ENCODE results near the gene ANKRD22.

Gene ANKRD22

GRCh38 chr10:88793712-88794299, 57.8 kb downstream of the ANKRD22 start:
- peak overlapping the region in 1 of 2 donors; percentile 54 for H3K27ac Mint-ChIP-seq
- no peaks in the 10 kb centered on the region for H3K9me3 Mint-ChIP-seq
- ATAC-seq (replicated peaks) (peak; percentile 81), DNase-seq (no peak)
- H3K36me3 Mint-ChIP-seq (ENCODE audit: insufficient read depth), result peaks cover 4% of the 10 kb centered on the region
- no peaks in the 10 kb centered on the region for H3K27me3 Mint-ChIP-seq
- H3K4me1 Mint-ChIP-seq (ENCODE audit: low read depth in 2 of 2), result peaks cover 9 to 10% of the 10 kb centered on the region in 2 donors
- H3K4me3 Mint-ChIP-seq, result peak overlapping the region in 1 of 2 donors; percentile 11

GRCh38 chr10:88792661-88793060, 59.0 kb downstream of the ANKRD22 start:
- Mint-ChIP-seq H3K27ac (peak overlapping the region; percentile 17 to 69), H3K27me3 (no peaks in the 10 kb centered on the region), H3K9me3 (no peaks in the 10 kb centered on the region), H3K36me3 (ENCODE audit: insufficient read depth) (peaks cover 4% of the 10 kb centered on the region), H3K4me3 (no peak overlapping the region), H3K4me1 (ENCODE audit: low read depth in 2 of 2) (peaks cover 9 to 10% of the 10 kb centered on the region in 2 donors)
- DNase-seq (no peak), ATAC-seq (replicated peaks) (peak; percentile 75)

GRCh38 chr10:88791924-88792323, 59.7 kb downstream of the ANKRD22 start:
- Mint-ChIP-seq H3K4me3 (no peak overlapping the region), H3K27me3 (no peaks in the 10 kb centered on the region), H3K27ac (no peak overlapping the region), H3K4me1 (ENCODE audit: low read depth in 2 of 2) (peaks cover 9 to 10% of the 10 kb centered on the region in 2 donors), H3K36me3 (ENCODE audit: insufficient read depth) (peaks cover 4% of the 10 kb centered on the region), H3K9me3 (no peaks in the 10 kb centered on the region)
- ATAC-seq (replicated peaks) (no peak), DNase-seq (no peak)

- ATAC-seq (replicated peaks) (no peak), DNase-seq (no peak)
- Mint-ChIP-seq H3K4me3 (no peak overlapping the region), H3K9me3 (no peaks in the 10 kb centered on the region), H3K4me1 (ENCODE audit: low read depth in 2 of 2) (peaks cover 6 to 7% of the 10 kb centered on the region in 2 donors), H3K27me3 (no peaks in the 10 kb centered on the region), H3K27ac (no peak overlapping the region), H3K36me3 (ENCODE audit: insufficient read depth) (peaks cover under 1% of the 10 kb centered on the region)
These were observed 62.7 kb downstream of the ANKRD22 start for GRCh38 chr10:88788924-88789323.

GRCh38 chr10:88787463-88787862, 64.2 kb downstream of the ANKRD22 start:
- H3K4me3 Mint-ChIP-seq, result no peak overlapping the region
- H3K36me3 Mint-ChIP-seq (ENCODE audit: insufficient read depth), result no peaks in the 10 kb centered on the region
- H3K4me1 Mint-ChIP-seq (ENCODE audit: low read depth in 2 of 2), result peaks cover under 1 to 7% of the 10 kb centered on the region in 2 donors
- H3K27me3 Mint-ChIP-seq, result peaks cover 0 to 4% of the 10 kb centered on the region in 2 donors
- no peaks in the 10 kb centered on the region for H3K9me3 Mint-ChIP-seq
- no peak overlapping the region for H3K27ac Mint-ChIP-seq
- ATAC-seq (replicated peaks) (no peak), DNase-seq (no peak)

GRCh38 chr10:88786032-88786770, 65.4 kb downstream of the ANKRD22 start:
- Mint-ChIP-seq H3K9me3 (no peaks in the 10 kb centered on the region), H3K27me3 (peaks cover 0 to 4% of the 10 kb centered on the region in 2 donors), H3K4me3 (no peak overlapping the region), H3K4me1 (ENCODE audit: low read depth in 2 of 2) (peaks cover 0 to 7% of the 10 kb centered on the region in 2 donors), H3K36me3 (ENCODE audit: insufficient read depth) (no peaks in the 10 kb centered on the region), H3K27ac (no peak overlapping the region)
- no peak for DNase-seq
- no peak for ATAC-seq (replicated peaks)

- ATAC-seq (replicated peaks) (no peak), DNase-seq (no peak)
- peaks cover 0 to 4% of the 10 kb centered on the region in 2 donors for H3K27me3 Mint-ChIP-seq
- H3K27ac Mint-ChIP-seq, result no peak overlapping the region
- H3K36me3 Mint-ChIP-seq (ENCODE audit: insufficient read depth), result no peaks in the 10 kb centered on the region
- no peaks in the 10 kb centered on the region for H3K9me3 Mint-ChIP-seq
- H3K4me3 Mint-ChIP-seq, result no peak overlapping the region
- H3K4me1 Mint-ChIP-seq (ENCODE audit: low read depth in 2 of 2), result peaks cover 0 to 7% of the 10 kb centered on the region in 2 donors
These were observed 67.9 kb downstream of the ANKRD22 start for GRCh38 chr10:88783724-88784123.

GRCh38 chr10:88782222-88782621, 69.4 kb downstream of the ANKRD22 start:
- no peaks in the 10 kb centered on the region for H3K9me3 Mint-ChIP-seq
- ATAC-seq (replicated peaks), result no peak
- DNase-seq, result no peak
- H3K36me3 Mint-ChIP-seq (ENCODE audit: insufficient read depth), result no peaks in the 10 kb centered on the region
- peaks cover 0 to 7% of the 10 kb centered on the region in 2 donors for H3K4me1 Mint-ChIP-seq (ENCODE audit: low read depth in 2 of 2)
- peaks cover 4 to 7% of the 10 kb centered on the region in 2 donors for H3K27me3 Mint-ChIP-seq
- no peak overlapping the region for H3K4me3 Mint-ChIP-seq
- H3K27ac Mint-ChIP-seq, result no peak overlapping the region

- ATAC-seq (replicated peaks) (no peak), DNase-seq (no peak)
- no peak overlapping the region for H3K4me3 Mint-ChIP-seq
- H3K4me1 Mint-ChIP-seq (ENCODE audit: low read depth in 2 of 2), result peaks cover 0 to 7% of the 10 kb centered on the region in 2 donors
- H3K9me3 Mint-ChIP-seq, result no peaks in the 10 kb centered on the region
- H3K27me3 Mint-ChIP-seq, result peaks cover 4 to 7% of the 10 kb centered on the region in 2 donors
- no peak overlapping the region for H3K27ac Mint-ChIP-seq
- no peaks in the 10 kb centered on the region for H3K36me3 Mint-ChIP-seq (ENCODE audit: insufficient read depth)
These were observed 70.4 kb downstream of the ANKRD22 start for GRCh38 chr10:88781206-88781605.
